Stimulated activated CD4-positive, alpha-beta T cell treated with anti-CD3 and anti-CD28 coated beads, Interleukin-1b, Interleukin-23, amount 100 ng/mL, for 1 hour (primary cell): Measurements from ENCODE around the gene EMC1.
A peak's percentile ranks its signal among the peaks of the same experiment; 100 is the strongest.
"Not testable (repeated sequence)": the region's sequence is repeated elsewhere in the genome, so short reads cannot be mapped to it uniquely, and the experiment has no call there.

ENCODE experiments used
- DNase-seq, 2 donors: peaks; one replicate each; pipeline ENCODE4 v3.0.0-alpha.2; 2020; ENCODE audit warnings: low read depth in 2 of 2

Gene EMC1

DNA sequence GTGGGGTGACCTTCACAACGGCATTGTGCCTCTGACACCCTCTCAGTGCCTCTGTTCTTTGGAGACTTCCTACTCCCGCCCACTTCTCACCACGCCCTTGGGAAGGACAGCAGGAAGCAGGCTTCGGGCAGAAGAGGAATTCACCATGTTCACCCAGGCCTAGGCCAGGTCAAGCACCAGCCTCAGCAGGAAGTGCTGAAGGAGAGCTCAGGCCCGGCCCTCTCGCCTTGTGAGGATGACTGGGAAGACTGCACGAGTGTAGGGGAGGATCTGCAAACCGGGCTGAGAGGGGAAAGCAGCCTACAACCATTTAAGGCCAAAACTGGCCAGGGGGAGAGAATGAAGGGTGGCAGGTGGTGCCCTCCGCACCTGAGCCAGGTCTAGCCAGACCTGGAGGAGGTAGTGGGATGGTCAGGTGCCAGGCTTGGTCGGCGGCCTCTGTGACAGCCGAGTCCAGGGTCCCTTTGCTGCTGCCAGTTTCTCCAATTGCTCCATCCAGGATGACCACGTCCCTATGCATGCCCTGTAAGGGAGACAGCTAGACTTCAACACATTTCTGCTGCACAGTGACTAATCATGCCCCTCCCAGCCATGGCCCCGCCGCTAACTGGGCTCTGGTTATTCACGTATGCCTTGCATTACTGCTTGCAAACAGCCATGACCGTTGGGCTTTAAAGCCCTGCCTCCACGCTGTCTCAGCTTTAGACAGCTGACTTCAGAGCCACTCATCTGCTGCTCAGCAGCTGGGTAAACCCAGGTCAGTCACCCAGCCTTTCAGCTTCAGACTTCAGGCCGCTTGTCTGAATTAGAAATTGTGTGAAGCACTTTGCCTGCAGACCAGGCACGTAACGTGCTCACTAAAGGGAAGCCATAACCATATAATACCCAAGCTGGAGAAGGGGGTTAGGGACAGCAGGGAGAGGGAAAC is 9.2 kb upstream of the EMC1 start:
- no peak for DNase-seq

GRCh38 chr1:19258353-19258752 is 7.0 kb upstream of the EMC1 start:
- DNase-seq = no peak

GRCh38 chr1:19257178-19257914 is 6.0 kb upstream of the EMC1 start:
- no peak for DNase-seq

GRCh38 chr1:19256301-19256700 is 5.0 kb upstream of the EMC1 start:
- not testable (repeated sequence) for DNase-seq

DNA sequence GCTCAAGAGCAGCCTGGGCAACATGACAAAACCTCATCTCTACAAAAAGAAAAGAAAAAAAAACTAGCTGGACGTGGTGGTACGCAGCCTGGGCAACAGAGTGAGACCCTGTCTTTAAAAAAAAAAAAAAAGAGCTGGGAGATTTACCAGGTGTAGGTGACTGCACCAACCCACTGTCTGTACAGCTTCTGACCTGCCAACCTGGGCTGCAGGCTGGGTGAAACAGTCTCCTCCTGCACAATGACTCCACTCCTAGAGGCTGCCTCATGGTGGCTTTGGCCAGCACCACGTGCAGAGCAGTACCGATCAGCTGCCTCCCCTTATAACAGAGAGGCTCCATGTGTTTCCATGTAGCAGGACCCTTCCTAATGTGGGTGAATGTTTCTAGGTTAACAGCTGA is 4.0 kb upstream of the EMC1 start:
- no peak for DNase-seq

DNA sequence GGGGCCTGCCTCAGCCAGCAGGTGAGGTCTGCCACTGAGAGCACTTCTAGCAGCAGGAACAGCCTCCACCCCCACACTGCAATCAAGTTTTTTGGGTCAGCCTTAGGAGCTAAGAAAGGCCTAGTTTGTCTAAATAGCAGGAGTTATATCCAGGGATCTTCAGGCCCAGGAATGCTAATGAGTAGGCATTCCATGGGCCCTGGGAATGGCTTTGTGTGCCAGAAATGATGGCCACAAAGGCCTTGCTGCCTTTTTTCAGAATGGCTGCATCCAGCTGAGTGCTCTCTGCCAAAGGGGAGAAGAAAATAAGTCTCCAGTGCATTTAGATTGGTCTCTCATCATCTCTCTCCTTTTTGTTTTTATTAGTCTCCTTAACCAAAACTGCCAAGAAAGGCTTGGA is 3.1 kb upstream of the EMC1 start:
- no peak for DNase-seq

GRCh38 chr1:19250629-19251304 is 557 bp downstream of the EMC1 start:
- DNase-seq = no peak

GRCh38 chr1:19240673-19241538 is 10.4 kb downstream of the EMC1 start:
- DNase-seq = peak; percentile 23 to 54

DNA sequence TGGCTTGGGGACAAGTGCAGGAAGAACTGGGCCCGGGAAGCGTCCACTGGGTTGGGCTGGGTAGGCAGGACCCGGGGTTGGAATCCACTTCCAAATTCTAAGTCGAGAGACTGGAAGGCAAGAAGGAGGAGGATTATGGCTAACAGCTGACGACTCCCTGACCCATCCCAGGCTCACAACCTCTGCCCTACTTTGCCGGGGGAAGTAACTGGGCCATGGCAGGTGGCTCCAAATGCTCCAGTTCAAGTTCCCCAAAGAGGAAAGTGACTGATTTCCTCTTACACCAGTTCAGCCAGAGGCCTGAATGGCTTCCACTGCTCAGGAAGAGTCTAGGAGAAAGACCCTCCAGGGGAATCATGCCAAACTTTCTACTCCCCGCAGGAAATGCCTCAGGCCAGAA is 11.4 kb downstream of the EMC1 start:
- DNase-seq = no peak

DNA sequence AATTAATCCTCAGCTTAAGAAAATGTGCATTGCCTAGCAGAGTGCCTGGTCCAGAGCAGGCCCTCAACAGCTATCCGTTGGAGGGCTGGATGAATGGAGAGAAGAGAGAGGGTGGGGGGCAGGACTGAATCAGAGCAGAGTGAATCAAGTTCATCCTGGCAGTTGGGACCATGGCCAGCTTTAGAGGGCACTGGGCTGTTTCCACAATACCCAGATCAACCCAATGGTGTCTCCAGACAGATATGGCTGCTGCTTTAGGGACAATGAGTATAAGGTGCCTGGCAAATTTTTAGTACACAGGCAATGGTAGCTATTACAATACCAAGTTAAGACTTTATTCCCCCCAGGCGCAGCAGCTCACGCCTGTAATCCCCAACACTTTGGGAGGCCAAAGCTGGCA is 17.1 kb downstream of the EMC1 start:
- no peak for DNase-seq

- no peak for DNase-seq
These were observed 18.8 kb downstream of the EMC1 start for GRCh38 chr1:19232524-19232846.

DNA sequence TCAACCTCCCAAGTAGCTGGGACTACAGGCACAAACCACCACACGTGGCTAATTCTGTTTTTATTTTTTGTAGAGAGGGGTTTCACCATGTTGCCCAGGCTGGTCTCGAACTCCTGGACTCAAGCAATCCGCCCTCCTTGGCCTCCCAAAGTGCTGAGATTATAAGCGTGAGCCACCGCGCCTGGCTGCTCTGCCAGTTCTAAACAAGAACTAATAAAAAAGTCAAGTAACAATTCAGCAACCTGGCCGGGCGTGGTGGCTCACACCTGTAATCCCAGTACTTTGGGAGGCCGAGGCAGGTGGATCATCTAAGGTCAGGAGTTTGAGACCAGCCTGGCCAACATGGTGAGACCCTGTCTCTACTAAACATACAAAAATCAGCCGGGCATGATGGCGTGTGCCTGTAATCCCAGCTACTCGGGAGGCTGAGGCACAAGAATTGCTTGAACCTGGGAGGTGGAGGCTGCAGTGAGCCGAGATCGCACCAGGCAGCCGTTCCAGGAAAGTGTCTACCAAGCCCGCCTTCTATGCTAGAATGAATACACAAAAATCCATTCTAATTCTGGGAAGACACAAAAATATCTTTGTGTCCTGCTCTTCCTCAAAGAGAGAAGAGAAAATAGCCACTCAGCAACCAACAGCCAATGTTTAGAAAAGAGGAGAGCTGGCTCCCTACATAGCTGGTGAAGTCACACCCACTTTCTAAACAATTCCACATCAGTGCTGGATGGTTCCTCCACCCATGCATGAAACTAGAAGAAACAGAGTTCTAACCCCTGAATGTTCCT is 19.4 kb downstream of the EMC1 start:
- DNase-seq = not testable (repeated sequence)

- no peak for DNase-seq
These were observed 21.4 kb downstream of the EMC1 start for GRCh38 chr1:19229828-19230325.

DNA sequence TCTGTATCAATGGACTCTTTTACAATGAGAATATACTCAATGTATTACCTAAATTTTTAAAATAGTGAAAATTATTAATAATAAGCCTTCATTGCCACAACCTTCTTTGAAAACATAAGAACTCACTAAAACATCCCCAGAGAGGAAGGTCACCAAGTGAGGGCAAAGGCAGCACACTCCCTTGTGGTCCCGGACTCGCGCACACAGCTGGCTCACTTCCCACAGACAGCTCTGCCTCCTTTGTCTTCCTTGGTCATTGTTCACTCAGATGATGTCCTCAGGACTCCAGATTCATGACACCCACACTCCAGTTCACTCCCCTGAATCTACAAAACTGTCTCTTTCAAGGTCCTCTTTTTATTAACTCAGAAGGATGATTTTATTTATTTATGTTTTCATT is 22.1 kb downstream of the EMC1 start:
- DNase-seq = no peak

DNA sequence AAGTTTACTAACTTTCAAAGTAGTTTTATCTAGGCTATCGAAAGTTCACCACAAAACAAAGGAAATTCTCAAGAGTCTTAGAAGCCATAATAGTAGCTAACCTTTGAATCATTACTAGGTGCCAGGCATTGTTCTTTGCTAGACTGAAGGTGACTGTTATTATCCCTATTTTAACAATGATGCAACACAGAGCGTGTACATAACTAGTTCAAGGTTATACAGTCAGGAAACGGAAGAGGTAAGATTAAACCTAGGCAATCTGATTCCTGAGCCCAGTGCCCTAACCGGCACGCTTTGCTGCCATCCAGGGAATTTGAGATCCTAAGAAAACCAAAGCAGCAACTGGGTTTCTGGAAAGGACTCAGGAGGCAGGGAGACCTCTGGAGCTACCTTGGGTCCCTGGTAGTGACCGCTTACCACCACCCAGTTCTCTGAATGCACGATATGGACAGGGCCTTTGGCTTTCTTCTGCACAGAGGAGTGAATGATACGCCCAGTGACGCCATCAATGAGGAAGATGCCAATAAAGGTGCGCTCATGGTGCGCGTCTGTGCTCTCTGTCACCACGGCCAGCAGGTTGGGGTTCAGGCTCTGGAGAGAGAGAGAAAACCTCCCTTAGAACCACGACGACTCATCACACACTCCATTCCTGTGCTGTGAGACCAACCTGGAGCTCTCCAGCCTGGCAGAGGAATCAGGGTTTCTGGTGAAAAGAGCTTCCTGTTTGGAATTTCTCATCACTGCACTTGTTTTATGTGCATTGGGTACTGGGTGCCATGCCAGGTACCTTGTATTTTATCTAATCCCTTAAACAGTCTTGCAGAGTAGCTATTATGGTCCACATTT is 28.1 kb downstream of the EMC1 start:
- no peak for DNase-seq

GRCh38 chr1:19222573-19222972 is 28.8 kb downstream of the EMC1 start:
- DNase-seq = no peak

DNA sequence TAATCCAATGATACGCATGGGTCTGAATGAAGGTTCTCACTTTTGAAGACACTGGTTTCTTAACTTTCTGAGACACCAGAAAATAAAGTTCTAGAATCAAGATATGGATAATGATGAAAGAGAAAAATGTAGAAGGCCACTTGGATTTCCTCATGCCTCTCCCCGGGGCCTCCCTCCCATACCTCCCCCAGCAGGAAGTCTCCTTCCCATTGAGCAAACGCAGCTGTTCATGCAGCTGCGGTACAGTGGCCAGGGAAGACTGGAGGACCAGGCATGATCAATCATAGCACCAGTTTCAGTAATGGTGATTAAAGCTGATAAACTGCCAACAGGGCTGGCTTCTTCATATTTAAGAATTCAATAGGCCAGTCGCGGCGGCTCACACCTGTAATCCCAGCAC is 30.3 kb downstream of the EMC1 start:
- no peak for DNase-seq

DNA sequence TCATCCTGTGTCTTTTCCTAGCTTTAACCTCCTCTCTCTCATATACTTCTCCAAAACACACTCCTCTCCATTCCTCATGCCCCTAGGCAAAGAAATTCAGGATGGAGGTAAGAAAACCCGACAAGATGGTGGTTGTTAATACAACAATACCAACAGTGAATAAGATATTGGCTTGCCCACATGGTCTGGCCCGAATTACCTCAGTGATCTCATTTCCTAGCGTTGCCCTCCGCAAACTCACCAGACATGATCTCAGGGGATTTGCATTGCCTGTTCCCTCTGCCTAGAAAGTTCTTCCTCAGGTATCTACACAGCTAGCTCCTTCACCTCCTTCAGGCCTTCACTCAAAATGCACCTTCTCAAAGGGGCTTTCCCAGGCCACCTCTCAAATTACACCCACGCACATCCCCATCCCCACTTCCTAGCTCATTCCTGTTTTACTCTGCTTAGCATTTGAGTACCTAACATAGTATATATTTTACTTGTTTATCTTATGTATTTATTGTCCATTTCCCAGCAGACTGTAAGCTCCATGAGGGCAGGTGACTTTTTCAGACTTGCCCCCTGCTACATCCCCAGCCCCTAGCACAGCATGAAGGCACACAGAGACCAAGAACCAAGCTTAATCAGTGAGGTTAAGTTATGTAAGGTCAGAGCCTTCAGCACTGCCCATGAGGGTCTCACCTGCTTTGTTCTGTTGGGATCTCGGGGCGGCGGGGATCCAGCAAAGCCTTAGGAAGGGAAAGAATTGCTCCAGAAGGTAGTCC is 31.1 kb downstream of the EMC1 start:
- DNase-seq = no peak

- DNase-seq = no peak
These were observed 31.9 kb downstream of the EMC1 start for GRCh38 chr1:19219451-19219850.
